GM23338 (cell line): ENCODE data around the gene YWHAQ. TPM values are rescaled to one million over a fixed set of nuclear protein-coding genes. Genes with fewer than 3 reads are reported as not detected.

Experiments used
- ATAC-seq: fragments of 200-7000 bp; cut with Tn5 transposase; 3 replicates; pipeline ENCODE4 v1.9.1; 2020
- DNase-seq: peaks from one replicate; pipeline ENCODE4 v3.0.0-alpha.2; 2015; ENCODE audit warnings: low spot score
- H2AFZ ChIP-seq: fragments of 200-600 bp; sonication (generic); 2 replicates; pipeline ENCODE4 v1.8.0; 2016; ENCODE audit warnings: antibody characterized with exemption, mild to moderate bottlenecking, moderate library complexity
- H3F3A ChIP-seq: fragments of 200-600 bp; sonication (generic); replicated peaks from 2 replicates; pipeline ENCODE4 v1.8.0; 2017; ENCODE audit warnings: antibody characterized with exemption, mixed run types, low read depth
- H3K27ac ChIP-seq: fragments of 200-600 bp; sonication (generic); 2 replicates; pipeline ENCODE4 v1.6.1; 2016; ENCODE audit warnings: low read depth
- H3K27me3 ChIP-seq: fragments of 200-600 bp; sonication (generic); 2 replicates; pipeline ENCODE4 v1.8.0; 2016; ENCODE audit warnings: mild to moderate bottlenecking, mixed run types, moderate library complexity; ENCODE audit not compliant: insufficient read depth
- H3K36me3 ChIP-seq: fragments of 200-600 bp; sonication (generic); 2 replicates; pipeline ENCODE4 v1.8.0; 2016; ENCODE audit warnings: mild to moderate bottlenecking; ENCODE audit not compliant: insufficient read depth
- H3K4me1 ChIP-seq: fragments of 200-600 bp; sonication (generic); 2 replicates; pipeline ENCODE4 v1.8.0; 2016; ENCODE audit warnings: mild to moderate bottlenecking, moderate library complexity; ENCODE audit not compliant: insufficient read depth
- H3K4me2 ChIP-seq: fragments of 200-600 bp; sonication (generic); 2 replicates; pipeline ENCODE4 v1.7.1; 2017; ENCODE audit warnings: mixed run types
- H3K4me3 ChIP-seq: fragments of 200-600 bp; sonication (generic); 2 replicates; pipeline ENCODE4 v1.6.1; 2016; ENCODE audit warnings: mixed run types
- H3K79me2 ChIP-seq: fragments of 200-600 bp; sonication (generic); replicated peaks from 2 replicates; pipeline ENCODE4 v1.8.0; 2017; ENCODE audit warnings: mild to moderate bottlenecking; ENCODE audit not compliant: insufficient read depth
- H3K9me2 ChIP-seq: fragments of 200-600 bp; sonication (generic); 2 replicates; pipeline ENCODE4 v1.8.0; 2017; ENCODE audit not compliant: insufficient read depth
- H4K20me1 ChIP-seq: fragments of 200-600 bp; sonication (generic); replicated peaks from 2 replicates; pipeline ENCODE4 v1.8.0; 2017; ENCODE audit warnings: mild to moderate bottlenecking; ENCODE audit not compliant: insufficient read depth
- H3K27ac Mint-ChIP-seq: 2 replicates; pipeline ENCODE4 v1.8.0; 2020; ENCODE audit warnings: inconsistent platforms, mild to moderate bottlenecking, moderate library complexity, mixed read lengths
- H3K27me3 Mint-ChIP-seq: 3 replicates; pipeline ENCODE4 v1.8.0; 2022; ENCODE audit warnings: low read depth, mild to moderate bottlenecking, moderate library complexity, mixed read lengths, inconsistent platforms; ENCODE audit not compliant: insufficient read depth, poor library complexity
- H3K36me3 Mint-ChIP-seq: 3 replicates; pipeline ENCODE4 v1.8.0; 2021; ENCODE audit warnings: low read depth, mild to moderate bottlenecking, inconsistent platforms, moderate library complexity, mixed read lengths
- H3K4me1 Mint-ChIP-seq: 3 replicates; pipeline ENCODE4 v1.8.0; 2020; ENCODE audit warnings: mild to moderate bottlenecking, inconsistent platforms, mixed read lengths
- H3K4me3 Mint-ChIP-seq: 3 replicates; pipeline ENCODE4 v1.8.0; 2021; ENCODE audit warnings: moderate library complexity, mild to moderate bottlenecking, inconsistent platforms, mixed read lengths
- H3K9me3 Mint-ChIP-seq: 3 replicates; pipeline ENCODE4 v1.8.0; 2020; ENCODE audit warnings: moderate library complexity, mild to moderate bottlenecking, inconsistent platforms, mixed read lengths
- CREB1 ChIP-seq: fragments of 250-450 bp; sonication (Bioruptor Pico); IDR thresholded peaks from 2 replicates; pipeline ENCODE4 v1.5.0; 2020; ENCODE audit warnings: low read depth, mild to moderate bottlenecking, moderate library complexity
- EZH2 ChIP-seq: fragments of 200-600 bp; sonication (generic); IDR thresholded peaks from one replicate; pipeline ENCODE4 v1.8.0; 2017; ENCODE audit warnings: antibody characterized with exemption, mild to moderate bottlenecking, low read depth; ENCODE audit not compliant: unreplicated experiment
- EZH2phosphoT487 ChIP-seq: fragments of 200-600 bp; sonication (generic); IDR thresholded peaks from one replicate; pipeline ENCODE4 v1.8.1; 2018; ENCODE audit warnings: antibody characterized with exemption; ENCODE audit not compliant: unreplicated experiment
- JUNB ChIP-seq: IDR thresholded peaks from one replicate; pipeline ENCODE4 v1.6.1; 2016; ENCODE audit warnings: antibody characterized with exemption; ENCODE audit not compliant: unreplicated experiment
- NANOG ChIP-seq: IDR thresholded peaks from 2 replicates; pipeline ENCODE4 v1.6.1; 2016; ENCODE audit warnings: antibody characterized with exemption, borderline replicate concordance
- POLR2AphosphoS5 ChIP-seq: IDR thresholded peaks from 2 replicates; pipeline ENCODE4 v1.6.1; 2016; ENCODE audit warnings: antibody characterized with exemption, low read depth
- STAT1 ChIP-seq: IDR thresholded peaks from one replicate; pipeline ENCODE4 v1.6.1; 2016; ENCODE audit warnings: antibody characterized with exemption; ENCODE audit not compliant: unreplicated experiment
- ZNF114 ChIP-seq: fragments of 250-450 bp; sonication (Bioruptor Pico); IDR thresholded peaks from 2 replicates; pipeline ENCODE4 v1.5.0; 2020; ENCODE audit warnings: mild to moderate bottlenecking, moderate library complexity
- ZNF331 ChIP-seq: fragments of 250-450 bp; sonication (Bioruptor Pico); IDR thresholded peaks from 2 replicates; pipeline ENCODE4 v1.5.0; 2020; ENCODE audit warnings: low read depth, mild to moderate bottlenecking, moderate library complexity
- ZNF462 ChIP-seq: fragments of 250-450 bp; sonication (Bioruptor Pico); IDR thresholded peaks from 2 replicates; pipeline ENCODE4 v1.5.0; 2020; ENCODE audit warnings: mild to moderate bottlenecking, moderate library complexity
- polyA plus RNA-seq: library from polyadenylated mRNA; unstranded; fragments of >200 nt; fragmentation: Nextera tagmentation; extraction: Ambion mirVana; gene quantifications from 2 replicates; pipeline ENCODE4 v1.2.1, GENCODE V29; 2016
- total RNA-seq: library from RNA; depleted of rRNA; stranded (reverse); fragments of >200 nt; shearing (Covaris generic); gene quantifications from 2 replicates; pipeline ENCODE4 v1.2.3, GENCODE V29; 2014
- TF ChIP-seq, protein P1 (sequence below): IDR thresholded peaks from one replicate; pipeline ENCODE4 v1.6.1; 2018; ENCODE audit warnings: antibody characterized with exemption; ENCODE audit not compliant: unreplicated experiment

YWHAQ gene
- total and polyA plus RNA-seq, 2 experiments from 2014 or later: 295 to 464 TPM

GRCh38 chr2:9539531-9539930, 91.3 kb downstream of the YWHAQ start:
- Mint-ChIP-seq H3K4me1 (no peaks in the 10 kb centered on the region; the same call in 2 of the 3 replicates), H3K36me3 (no peaks in the 10 kb centered on the region; the same call in 2 of the 3 replicates), H3K4me3 (no peak overlapping the region), H3K27ac (no peak overlapping the region), H3K27me3 (no peaks in the 10 kb centered on the region), H3K9me3 (no peaks in the 10 kb centered on the region)
- no peaks in the 10 kb centered on the region for H3F3A ChIP-seq
- H4K20me1 ChIP-seq: no peaks in the 10 kb centered on the region; the same call in 1 of the 2 replicates
- no peak overlapping the region for H3K27ac ChIP-seq
- H3K9me2 ChIP-seq: no peaks in the 10 kb centered on the region
- no peak overlapping the region for H3K4me3 ChIP-seq
- H3K27me3 ChIP-seq: no peaks in the 10 kb centered on the region
- H2AFZ ChIP-seq: no peak overlapping the region
- DNase-seq: no peak
- peaks cover 29% of the 10 kb centered on the region for H3K79me2 ChIP-seq
- TF ChIP-seq NANOG (no peak), JUNB (no peak), ZNF462 (CRISPR knock-in tag) (no peak)
- no peak for ATAC-seq
- H3K4me1 ChIP-seq: no peaks in the 10 kb centered on the region
- no peak overlapping the region for H3K4me2 ChIP-seq
- no peaks in the 10 kb centered on the region for H3K36me3 ChIP-seq

- DNase-seq (no peak), ATAC-seq (no peak)
- Histone ChIP-seq H2AFZ (no peak overlapping the region), H3K27ac (no peak overlapping the region), H3K27me3 (no peaks in the 10 kb centered on the region), H3K79me2 (peaks cover 17% of the 10 kb centered on the region; the same call in 1 of the 2 replicates), H3K4me1 (no peaks in the 10 kb centered on the region), H3K36me3 (no peaks in the 10 kb centered on the region), H4K20me1 (no peaks in the 10 kb centered on the region; the same call in 1 of the 2 replicates), H3K9me2 (no peaks in the 10 kb centered on the region), H3K4me3 (no peak overlapping the region), H3K4me2 (no peak overlapping the region), H3F3A (no peaks in the 10 kb centered on the region)
- no peaks in the 10 kb centered on the region; the same call in 2 of the 3 replicates for H3K36me3 Mint-ChIP-seq
- no peaks in the 10 kb centered on the region for H3K27me3 Mint-ChIP-seq
- H3K4me1 Mint-ChIP-seq: no peaks in the 10 kb centered on the region; the same call in 2 of the 3 replicates
- no peak overlapping the region for H3K4me3 Mint-ChIP-seq
- H3K9me3 Mint-ChIP-seq: no peaks in the 10 kb centered on the region
- no peak overlapping the region for H3K27ac Mint-ChIP-seq
- TF ChIP-seq NANOG (no peak), ZNF114 (no peak), EZH2 (no peak), ZNF331 (no peak), POLR2AphosphoS5 (no peak), EZH2phosphoT487 (no peak), STAT1 (no peak), JUNB (no peak), CREB1 (CRISPR knock-in tag) (no peak)
- TF ChIP-seq, protein P1, sequence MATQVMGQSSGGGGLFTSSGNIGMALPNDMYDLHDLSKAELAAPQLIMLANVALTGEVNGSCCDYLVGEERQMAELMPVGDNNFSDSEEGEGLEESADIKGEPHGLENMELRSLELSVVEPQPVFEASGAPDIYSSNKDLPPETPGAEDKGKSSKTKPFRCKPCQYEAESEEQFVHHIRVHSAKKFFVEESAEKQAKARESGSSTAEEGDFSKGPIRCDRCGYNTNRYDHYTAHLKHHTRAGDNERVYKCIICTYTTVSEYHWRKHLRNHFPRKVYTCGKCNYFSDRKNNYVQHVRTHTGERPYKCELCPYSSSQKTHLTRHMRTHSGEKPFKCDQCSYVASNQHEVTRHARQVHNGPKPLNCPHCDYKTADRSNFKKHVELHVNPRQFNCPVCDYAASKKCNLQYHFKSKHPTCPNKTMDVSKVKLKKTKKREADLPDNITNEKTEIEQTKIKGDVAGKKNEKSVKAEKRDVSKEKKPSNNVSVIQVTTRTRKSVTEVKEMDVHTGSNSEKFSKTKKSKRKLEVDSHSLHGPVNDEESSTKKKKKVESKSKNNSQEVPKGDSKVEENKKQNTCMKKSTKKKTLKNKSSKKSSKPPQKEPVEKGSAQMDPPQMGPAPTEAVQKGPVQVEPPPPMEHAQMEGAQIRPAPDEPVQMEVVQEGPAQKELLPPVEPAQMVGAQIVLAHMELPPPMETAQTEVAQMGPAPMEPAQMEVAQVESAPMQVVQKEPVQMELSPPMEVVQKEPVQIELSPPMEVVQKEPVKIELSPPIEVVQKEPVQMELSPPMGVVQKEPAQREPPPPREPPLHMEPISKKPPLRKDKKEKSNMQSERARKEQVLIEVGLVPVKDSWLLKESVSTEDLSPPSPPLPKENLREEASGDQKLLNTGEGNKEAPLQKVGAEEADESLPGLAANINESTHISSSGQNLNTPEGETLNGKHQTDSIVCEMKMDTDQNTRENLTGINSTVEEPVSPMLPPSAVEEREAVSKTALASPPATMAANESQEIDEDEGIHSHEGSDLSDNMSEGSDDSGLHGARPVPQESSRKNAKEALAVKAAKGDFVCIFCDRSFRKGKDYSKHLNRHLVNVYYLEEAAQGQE: no peak
Measured at GRCh38 chr2:9538000-9538507, 92.7 kb downstream of the YWHAQ start.
